ENCODE results near the gene FAM111B. TPM values are rescaled to one million over a fixed set of nuclear protein-coding genes. Genes with fewer than 3 reads are reported as not detected.
"Not testable (repeated sequence)": the region's sequence is repeated elsewhere in the genome, so short reads cannot be mapped to it uniquely, and the experiment has no call there.

The FAM111B gene
- total and polyA plus RNA-seq, 2 experiments from 2014 or later, result 1.8 to 3.5 TPM

GRCh38 chr11:59069087-59069486 is 38.0 kb upstream of the FAM111B start:
- Histone ChIP-seq H3K27me3 (peaks cover 17% of the 10 kb centered on the region), H3K4me3 (no peak overlapping the region), H3K4me1 (ENCODE audit: low read depth) (no peaks in the 10 kb centered on the region), H3K9me3 (ENCODE audit: low read depth) (no peaks in the 10 kb centered on the region), H3K27ac (no peak overlapping the region), H3K36me3 (no peaks in the 10 kb centered on the region)
- no peak for DNase-seq (ENCODE audit: low read depth in 1 of 2, low spot score in 1 of 2)
- TF ChIP-seq CTCF (IDR thresholded peaks at IDR 0.05; ENCODE audit: low read depth, low read length), result no peak

- DNase-seq (ENCODE audit: low read depth in 1 of 2, low spot score in 1 of 2), result no peak
- no peaks in the 10 kb centered on the region for H3K4me1 ChIP-seq (ENCODE audit: low read depth)
- H3K9me3 ChIP-seq (ENCODE audit: low read depth), result no peaks in the 10 kb centered on the region
- no peaks in the 10 kb centered on the region for H3K27me3 ChIP-seq
- H3K36me3 ChIP-seq, result no peaks in the 10 kb centered on the region
- H3K27ac ChIP-seq, result no peak overlapping the region
- no peak overlapping the region for H3K4me3 ChIP-seq
- no peak for TF ChIP-seq CTCF (IDR thresholded peaks at IDR 0.05; ENCODE audit: low read depth, low read length)
These were observed 30.0 kb upstream of the FAM111B start for GRCh38 chr11:59076876-59077571.

GRCh38 chr11:59078435-59078834 is 28.6 kb upstream of the FAM111B start:
- H3K9me3 ChIP-seq (ENCODE audit: low read depth), result no peaks in the 10 kb centered on the region
- H3K36me3 ChIP-seq, result no peaks in the 10 kb centered on the region
- no peak for DNase-seq (ENCODE audit: low read depth in 1 of 2, low spot score in 1 of 2)
- H3K27me3 ChIP-seq, result no peaks in the 10 kb centered on the region
- no peak overlapping the region for H3K27ac ChIP-seq
- TF ChIP-seq CTCF (IDR thresholded peaks at IDR 0.05; ENCODE audit: low read depth, low read length), result no peak
- no peak overlapping the region for H3K4me3 ChIP-seq
- no peaks in the 10 kb centered on the region for H3K4me1 ChIP-seq (ENCODE audit: low read depth)

- H3K36me3 ChIP-seq, result no peaks in the 10 kb centered on the region
- no peak for TF ChIP-seq CTCF (IDR thresholded peaks at IDR 0.05; ENCODE audit: low read depth, low read length)
These were observed 28.0 kb upstream of the FAM111B start for GRCh38 chr11:59079086-59079485.

GRCh38 chr11:59080421-59080820 is 26.6 kb upstream of the FAM111B start:
- not testable (repeated sequence) for H3K36me3 ChIP-seq; H3K9me3 ChIP-seq (ENCODE audit: low read depth); H3K27me3 ChIP-seq; DNase-seq (ENCODE audit: low read depth in 1 of 2, low spot score in 1 of 2); H3K4me1 ChIP-seq (ENCODE audit: low read depth); H3K27ac ChIP-seq; H3K4me3 ChIP-seq

More at GRCh38 chr11:59079086-59079485, 28.0 kb upstream of the FAM111B start:
- no peaks in the 10 kb centered on the region for H3K27me3 ChIP-seq
- H3K9me3 ChIP-seq (ENCODE audit: low read depth), result no peaks in the 10 kb centered on the region
- H3K4me1 ChIP-seq (ENCODE audit: low read depth), result no peaks in the 10 kb centered on the region
- DNase-seq (ENCODE audit: low read depth in 1 of 2, low spot score in 1 of 2), result no peak
- H3K4me3 ChIP-seq, result no peak overlapping the region
- H3K27ac ChIP-seq, result no peak overlapping the region

- DNase-seq (ENCODE audit: low read depth in 1 of 2, low spot score in 1 of 2); H3K4me3 ChIP-seq; H3K27me3 ChIP-seq; H3K9me3 ChIP-seq (ENCODE audit: low read depth); H3K27ac ChIP-seq; H3K4me1 ChIP-seq (ENCODE audit: low read depth); H3K36me3 ChIP-seq: not testable (repeated sequence)
These were observed 25.5 kb upstream of the FAM111B start for GRCh38 chr11:59081430-59082020.

GRCh38 chr11:59086007-59086406 is 21.0 kb upstream of the FAM111B start, which contains the start of gene GLYATL1B:
TSS of gene GLYATL1B (plus strand) at chr11:59086307. CDS start at chr11:59086307, 0 bp downstream.
- not testable (repeated sequence) for H3K36me3 ChIP-seq; H3K27ac ChIP-seq; H3K4me1 ChIP-seq (ENCODE audit: low read depth); DNase-seq (ENCODE audit: low read depth in 1 of 2, low spot score in 1 of 2); H3K4me3 ChIP-seq; H3K9me3 ChIP-seq (ENCODE audit: low read depth); H3K27me3 ChIP-seq

Measured in cardiac muscle cell (in vitro differentiated cells and primary cell).